ENCODE results near the gene CSPG4.
"Not testable (repeated sequence)": the region's sequence is repeated elsewhere in the genome, so short reads cannot be mapped to it uniquely, and the experiment has no call there.

DNA sequence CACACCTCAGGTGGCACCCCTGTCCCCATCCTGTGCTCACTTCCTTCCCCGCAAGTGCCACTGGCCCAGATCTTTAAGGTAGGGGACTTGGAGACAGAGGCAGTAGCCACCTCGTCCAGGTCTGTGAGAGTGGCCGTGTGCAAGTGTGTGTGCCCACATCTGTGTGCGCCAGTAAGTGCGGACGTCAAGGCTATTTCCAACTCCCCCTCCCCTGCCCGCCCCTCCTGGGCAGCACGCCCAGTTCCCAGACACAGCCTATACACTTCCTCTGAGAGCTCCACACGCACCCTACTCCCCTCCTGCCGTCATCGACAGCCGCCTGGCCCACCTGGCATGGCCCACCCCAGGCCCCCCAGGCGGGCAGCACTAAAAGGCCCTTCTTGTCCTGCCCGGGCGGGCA is 3.2 kb downstream of the CSPG4 start:
- not testable (repeated sequence) for TF ChIP-seq CTCF, POLR2A (IDR thresholded peaks at IDR 0.05)

All from breast epithelium (tissue), 3 donors.